ENCODE data around the gene CDC42EP4. TPM values are rescaled to one million over a fixed set of nuclear protein-coding genes. Genes with fewer than 3 reads are reported as not detected.
"Not testable (repeated sequence)": the region's sequence is repeated elsewhere in the genome, so short reads cannot be mapped to it uniquely, and the experiment has no call there.

Gene CDC42EP4
- total RNA-seq, 1 donor = 54.8 TPM

GRCh38 chr17:73315471-73315870, 3.7 kb upstream of the CDC42EP4 start:
- DNase-seq (ENCODE audit: low read depth) = peak; percentile 36
- no peak overlapping the region for H3K4me3 ChIP-seq (ENCODE audit: low read depth, low read length)
- TF ChIP-seq CTCF (IDR thresholded peaks at IDR 0.05; ENCODE audit: insufficient read depth, low read depth, low read length) = no peak

GRCh38 chr17:73313526-73314127, 1.8 kb upstream of the CDC42EP4 start:
- no peak for DNase-seq (ENCODE audit: low read depth)
- H3K4me3 ChIP-seq (ENCODE audit: low read depth, low read length) = no peak overlapping the region
- TF ChIP-seq CTCF (IDR thresholded peaks at IDR 0.05; ENCODE audit: insufficient read depth, low read depth, low read length) = no peak

GRCh38 chr17:73312887-73313286, 1.1 kb upstream of the CDC42EP4 start:
- DNase-seq (ENCODE audit: low read depth); H3K4me3 ChIP-seq (ENCODE audit: low read depth, low read length): not testable (repeated sequence)

- peak overlapping the region; percentile 92 for H3K4me3 ChIP-seq (ENCODE audit: low read depth, low read length)
- TF ChIP-seq CTCF (IDR thresholded peaks at IDR 0.05; ENCODE audit: insufficient read depth, low read depth, low read length) = no peak
- no peak for DNase-seq (ENCODE audit: low read depth)
These were observed 397 bp downstream of the CDC42EP4 start for GRCh38 chr17:73311428-73311780.

- H3K4me3 ChIP-seq (ENCODE audit: low read depth, low read length) = peak overlapping the region; percentile 92
- TF ChIP-seq CTCF (IDR thresholded peaks at IDR 0.05; ENCODE audit: insufficient read depth, low read depth, low read length) = no peak
- no peak for DNase-seq (ENCODE audit: low read depth)
These were observed 1.8 kb downstream of the CDC42EP4 start for GRCh38 chr17:73309727-73310596.

GRCh38 chr17:73308959-73309358, 2.8 kb downstream of the CDC42EP4 start:
- not testable (repeated sequence) for DNase-seq (ENCODE audit: low read depth)
- peak overlapping the region; percentile 92 for H3K4me3 ChIP-seq (ENCODE audit: low read depth, low read length)

- no peak for TF ChIP-seq CTCF (IDR thresholded peaks at IDR 0.05; ENCODE audit: insufficient read depth, low read depth, low read length)
- DNase-seq (ENCODE audit: low read depth) = peak; percentile 98
These were observed 3.6 kb downstream of the CDC42EP4 start for GRCh38 chr17:73308017-73308823.

More at GRCh38 chr17:73308017-73308823, 3.6 kb downstream of the CDC42EP4 start:
- H3K4me3 ChIP-seq (ENCODE audit: low read depth, low read length) = peak overlapping the region; percentile 92

All from fibroblast of villous mesenchyme (primary cell).